ENCODE measurements around the gene HFE.
"Not testable (repeated sequence)": the region's sequence is repeated elsewhere in the genome, so short reads cannot be mapped to it uniquely, and the experiment has no call there.

DNA sequence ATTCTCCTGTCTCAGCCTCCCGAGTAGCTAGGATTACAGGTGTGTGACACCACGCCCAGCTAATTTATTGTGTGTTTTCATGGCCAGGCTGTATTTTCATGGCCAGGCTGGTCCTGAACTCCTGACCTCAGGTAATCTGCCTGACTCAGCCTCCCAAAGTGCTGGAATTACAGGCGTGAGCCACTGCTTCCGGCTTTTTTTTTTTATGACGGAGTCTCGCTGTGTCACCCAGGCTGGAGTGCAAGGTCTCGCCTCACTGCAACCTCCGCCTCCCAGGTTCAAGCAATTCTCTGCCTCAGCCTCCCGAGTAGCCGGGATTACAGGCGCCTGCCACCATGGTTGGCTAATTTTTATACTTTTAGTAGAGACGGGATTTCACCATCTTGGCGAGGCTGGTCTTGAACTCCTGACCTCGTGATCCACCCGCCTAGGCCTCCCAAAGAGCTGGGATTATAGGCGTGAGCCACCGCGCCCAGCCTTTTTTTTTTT, 34.4 kb upstream of the HFE start:
- TF ChIP-seq, protein P1, sequence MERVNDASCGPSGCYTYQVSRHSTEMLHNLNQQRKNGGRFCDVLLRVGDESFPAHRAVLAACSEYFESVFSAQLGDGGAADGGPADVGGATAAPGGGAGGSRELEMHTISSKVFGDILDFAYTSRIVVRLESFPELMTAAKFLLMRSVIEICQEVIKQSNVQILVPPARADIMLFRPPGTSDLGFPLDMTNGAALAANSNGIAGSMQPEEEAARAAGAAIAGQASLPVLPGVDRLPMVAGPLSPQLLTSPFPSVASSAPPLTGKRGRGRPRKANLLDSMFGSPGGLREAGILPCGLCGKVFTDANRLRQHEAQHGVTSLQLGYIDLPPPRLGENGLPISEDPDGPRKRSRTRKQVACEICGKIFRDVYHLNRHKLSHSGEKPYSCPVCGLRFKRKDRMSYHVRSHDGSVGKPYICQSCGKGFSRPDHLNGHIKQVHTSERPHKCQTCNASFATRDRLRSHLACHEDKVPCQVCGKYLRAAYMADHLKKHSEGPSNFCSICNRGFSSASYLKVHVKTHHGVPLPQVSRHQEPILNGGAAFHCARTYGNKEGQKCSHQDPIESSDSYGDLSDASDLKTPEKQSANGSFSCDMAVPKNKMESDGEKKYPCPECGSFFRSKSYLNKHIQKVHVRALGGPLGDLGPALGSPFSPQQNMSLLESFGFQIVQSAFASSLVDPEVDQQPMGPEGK (tag by site-specific recombination; IDR thresholded peaks at IDR 0.05), result not testable (repeated sequence)
- not testable (repeated sequence) for TF ChIP-seq ZNF510 (tag by site-specific recombination; IDR thresholded peaks at IDR 0.05; ENCODE audit: insufficient replicate concordance); ZNF660 (tag by site-specific recombination; IDR thresholded peaks at IDR 0.05); ZNF354C (tag by site-specific recombination; IDR thresholded peaks at IDR 0.05; ENCODE audit: borderline replicate concordance, low read depth); ZFP3 (tag by site-specific recombination; IDR thresholded peaks at IDR 0.05; ENCODE audit: low read depth); RBAK (tag by site-specific recombination; IDR thresholded peaks at IDR 0.05); MEIS1 (CRISPR knock-in tag; IDR thresholded peaks at IDR 0.05; ENCODE audit: borderline replicate concordance)
- TF ChIP-seq, protein P2, sequence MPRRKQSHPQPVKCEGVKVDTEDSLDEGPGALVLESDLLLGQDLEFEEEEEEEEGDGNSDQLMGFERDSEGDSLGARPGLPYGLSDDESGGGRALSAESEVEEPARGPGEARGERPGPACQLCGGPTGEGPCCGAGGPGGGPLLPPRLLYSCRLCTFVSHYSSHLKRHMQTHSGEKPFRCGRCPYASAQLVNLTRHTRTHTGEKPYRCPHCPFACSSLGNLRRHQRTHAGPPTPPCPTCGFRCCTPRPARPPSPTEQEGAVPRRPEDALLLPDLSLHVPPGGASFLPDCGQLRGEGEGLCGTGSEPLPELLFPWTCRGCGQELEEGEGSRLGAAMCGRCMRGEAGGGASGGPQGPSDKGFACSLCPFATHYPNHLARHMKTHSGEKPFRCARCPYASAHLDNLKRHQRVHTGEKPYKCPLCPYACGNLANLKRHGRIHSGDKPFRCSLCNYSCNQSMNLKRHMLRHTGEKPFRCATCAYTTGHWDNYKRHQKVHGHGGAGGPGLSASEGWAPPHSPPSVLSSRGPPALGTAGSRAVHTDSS (tag by site-specific recombination; IDR thresholded peaks at IDR 0.05), result not testable (repeated sequence)
- TF ChIP-seq, protein P3, sequence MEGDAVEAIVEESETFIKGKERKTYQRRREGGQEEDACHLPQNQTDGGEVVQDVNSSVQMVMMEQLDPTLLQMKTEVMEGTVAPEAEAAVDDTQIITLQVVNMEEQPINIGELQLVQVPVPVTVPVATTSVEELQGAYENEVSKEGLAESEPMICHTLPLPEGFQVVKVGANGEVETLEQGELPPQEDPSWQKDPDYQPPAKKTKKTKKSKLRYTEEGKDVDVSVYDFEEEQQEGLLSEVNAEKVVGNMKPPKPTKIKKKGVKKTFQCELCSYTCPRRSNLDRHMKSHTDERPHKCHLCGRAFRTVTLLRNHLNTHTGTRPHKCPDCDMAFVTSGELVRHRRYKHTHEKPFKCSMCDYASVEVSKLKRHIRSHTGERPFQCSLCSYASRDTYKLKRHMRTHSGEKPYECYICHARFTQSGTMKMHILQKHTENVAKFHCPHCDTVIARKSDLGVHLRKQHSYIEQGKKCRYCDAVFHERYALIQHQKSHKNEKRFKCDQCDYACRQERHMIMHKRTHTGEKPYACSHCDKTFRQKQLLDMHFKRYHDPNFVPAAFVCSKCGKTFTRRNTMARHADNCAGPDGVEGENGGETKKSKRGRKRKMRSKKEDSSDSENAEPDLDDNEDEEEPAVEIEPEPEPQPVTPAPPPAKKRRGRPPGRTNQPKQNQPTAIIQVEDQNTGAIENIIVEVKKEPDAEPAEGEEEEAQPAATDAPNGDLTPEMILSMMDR (tag by site-specific recombination; IDR thresholded peaks at IDR 0.05), result not testable (repeated sequence)
- TF ChIP-seq, protein P4, sequence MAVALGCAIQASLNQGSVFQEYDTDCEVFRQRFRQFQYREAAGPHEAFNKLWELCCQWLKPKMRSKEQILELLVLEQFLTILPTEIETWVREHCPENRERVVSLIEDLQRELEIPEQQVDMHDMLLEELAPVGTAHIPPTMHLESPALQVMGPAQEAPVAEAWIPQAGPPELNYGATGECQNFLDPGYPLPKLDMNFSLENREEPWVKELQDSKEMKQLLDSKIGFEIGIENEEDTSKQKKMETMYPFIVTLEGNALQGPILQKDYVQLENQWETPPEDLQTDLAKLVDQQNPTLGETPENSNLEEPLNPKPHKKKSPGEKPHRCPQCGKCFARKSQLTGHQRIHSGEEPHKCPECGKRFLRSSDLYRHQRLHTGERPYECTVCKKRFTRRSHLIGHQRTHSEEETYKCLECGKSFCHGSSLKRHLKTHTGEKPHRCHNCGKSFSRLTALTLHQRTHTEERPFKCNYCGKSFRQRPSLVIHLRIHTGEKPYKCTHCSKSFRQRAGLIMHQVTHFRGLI (tag by site-specific recombination; IDR thresholded peaks at IDR 0.05), result not testable (repeated sequence)
- TF ChIP-seq, protein P5, sequence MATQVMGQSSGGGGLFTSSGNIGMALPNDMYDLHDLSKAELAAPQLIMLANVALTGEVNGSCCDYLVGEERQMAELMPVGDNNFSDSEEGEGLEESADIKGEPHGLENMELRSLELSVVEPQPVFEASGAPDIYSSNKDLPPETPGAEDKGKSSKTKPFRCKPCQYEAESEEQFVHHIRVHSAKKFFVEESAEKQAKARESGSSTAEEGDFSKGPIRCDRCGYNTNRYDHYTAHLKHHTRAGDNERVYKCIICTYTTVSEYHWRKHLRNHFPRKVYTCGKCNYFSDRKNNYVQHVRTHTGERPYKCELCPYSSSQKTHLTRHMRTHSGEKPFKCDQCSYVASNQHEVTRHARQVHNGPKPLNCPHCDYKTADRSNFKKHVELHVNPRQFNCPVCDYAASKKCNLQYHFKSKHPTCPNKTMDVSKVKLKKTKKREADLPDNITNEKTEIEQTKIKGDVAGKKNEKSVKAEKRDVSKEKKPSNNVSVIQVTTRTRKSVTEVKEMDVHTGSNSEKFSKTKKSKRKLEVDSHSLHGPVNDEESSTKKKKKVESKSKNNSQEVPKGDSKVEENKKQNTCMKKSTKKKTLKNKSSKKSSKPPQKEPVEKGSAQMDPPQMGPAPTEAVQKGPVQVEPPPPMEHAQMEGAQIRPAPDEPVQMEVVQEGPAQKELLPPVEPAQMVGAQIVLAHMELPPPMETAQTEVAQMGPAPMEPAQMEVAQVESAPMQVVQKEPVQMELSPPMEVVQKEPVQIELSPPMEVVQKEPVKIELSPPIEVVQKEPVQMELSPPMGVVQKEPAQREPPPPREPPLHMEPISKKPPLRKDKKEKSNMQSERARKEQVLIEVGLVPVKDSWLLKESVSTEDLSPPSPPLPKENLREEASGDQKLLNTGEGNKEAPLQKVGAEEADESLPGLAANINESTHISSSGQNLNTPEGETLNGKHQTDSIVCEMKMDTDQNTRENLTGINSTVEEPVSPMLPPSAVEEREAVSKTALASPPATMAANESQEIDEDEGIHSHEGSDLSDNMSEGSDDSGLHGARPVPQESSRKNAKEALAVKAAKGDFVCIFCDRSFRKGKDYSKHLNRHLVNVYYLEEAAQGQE (tag by site-specific recombination; IDR thresholded peaks at IDR 0.05), result not testable (repeated sequence)
